CD4-positive, alpha-beta T cell treated with Interleukin-6 for 4 hours (primary cell): ENCODE data around the gene CCDC170.

ENCODE experiments used
- DNase-seq: peaks from one replicate; pipeline ENCODE4 v3.0.0-alpha.2; 2020; ENCODE audit warnings: mixed read lengths

Gene CCDC170

DNA sequence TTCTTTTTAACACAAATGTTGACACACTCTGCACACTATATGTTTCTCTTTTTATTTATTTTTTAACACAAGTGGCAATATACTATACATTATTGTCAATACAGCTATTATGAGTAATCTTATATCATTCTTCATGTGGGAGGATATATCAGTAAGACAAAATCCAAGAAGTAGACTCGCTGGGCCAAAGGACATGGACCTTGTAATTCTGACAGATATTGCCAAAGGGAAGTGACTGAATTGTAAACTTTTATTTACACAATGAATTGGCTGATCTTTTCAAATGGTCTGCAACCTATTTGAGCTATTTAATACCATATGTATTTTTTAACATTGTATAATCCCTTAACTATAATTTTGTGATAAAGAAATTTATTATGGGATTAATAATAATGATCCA lies 56.0 kb downstream of the CCDC170 start:
- no peak for DNase-seq

GRCh38 chr6:151550618-151551017 lies 56.8 kb downstream of the CCDC170 start:
- no peak for DNase-seq

DNA sequence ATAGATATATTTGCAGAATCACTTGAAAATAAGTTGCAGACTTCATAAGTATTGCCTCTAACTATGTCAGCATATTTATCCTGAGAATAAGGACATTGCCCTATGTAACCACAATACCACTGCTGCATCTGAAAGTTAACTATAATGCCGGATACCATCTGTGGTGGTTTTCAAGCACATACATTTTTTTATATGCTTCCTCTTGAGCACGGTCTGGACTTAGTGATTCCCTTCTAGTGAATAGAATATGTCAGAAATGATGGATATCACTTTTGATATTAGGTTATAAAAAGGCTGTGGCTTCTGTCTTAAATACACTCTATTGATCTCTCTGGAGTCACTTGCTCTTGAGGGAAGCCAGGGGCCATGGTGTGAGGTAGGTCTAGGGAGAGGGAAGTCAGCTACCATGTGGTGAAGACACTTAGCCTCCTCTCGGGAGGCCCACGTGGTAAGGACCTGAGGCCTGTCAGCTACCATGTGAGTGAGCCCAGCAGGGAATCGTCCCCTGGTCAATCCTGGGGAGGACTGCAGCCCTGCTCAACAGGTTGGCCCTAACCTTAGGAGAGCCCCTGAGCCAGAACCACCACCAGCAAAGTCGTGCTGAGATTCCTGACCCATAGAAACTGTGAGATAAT lies 57.5 kb downstream of the CCDC170 start:
- no peak for DNase-seq

DNA sequence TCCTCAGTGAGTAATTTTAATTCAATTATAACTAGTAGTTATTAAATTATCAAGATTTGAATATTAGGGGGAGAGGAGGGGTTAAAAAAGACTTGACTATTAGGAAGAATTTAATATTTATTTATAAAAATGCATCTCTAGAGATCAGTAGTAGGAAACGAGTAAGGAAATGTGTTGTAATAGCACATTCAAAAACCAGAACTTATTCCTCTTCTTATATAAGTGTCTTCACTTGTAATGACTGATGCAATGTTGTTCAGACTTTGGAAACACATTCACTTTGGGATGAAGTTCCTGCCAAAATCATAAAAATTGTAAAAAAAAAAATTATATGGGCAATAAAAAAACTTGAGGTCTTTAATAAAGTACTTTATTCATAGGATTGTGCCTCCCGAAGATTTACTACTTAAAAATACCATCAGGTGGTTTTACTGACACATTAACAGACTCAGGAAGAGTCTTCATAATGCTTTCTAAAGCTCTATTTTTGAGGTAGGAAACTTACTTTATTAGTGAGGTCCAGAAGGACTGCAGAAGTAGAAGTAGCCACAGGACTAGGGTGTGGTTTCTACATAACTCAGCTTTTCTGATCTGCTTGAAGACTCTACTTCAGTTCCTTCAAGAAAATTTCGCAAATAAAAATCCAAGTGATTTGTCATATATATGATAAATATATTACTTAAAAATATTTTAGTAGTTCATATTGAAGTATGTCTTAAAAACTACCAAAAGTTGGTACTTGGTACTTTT lies 59.8 kb downstream of the CCDC170 start:
- DNase-seq: no peak

DNA sequence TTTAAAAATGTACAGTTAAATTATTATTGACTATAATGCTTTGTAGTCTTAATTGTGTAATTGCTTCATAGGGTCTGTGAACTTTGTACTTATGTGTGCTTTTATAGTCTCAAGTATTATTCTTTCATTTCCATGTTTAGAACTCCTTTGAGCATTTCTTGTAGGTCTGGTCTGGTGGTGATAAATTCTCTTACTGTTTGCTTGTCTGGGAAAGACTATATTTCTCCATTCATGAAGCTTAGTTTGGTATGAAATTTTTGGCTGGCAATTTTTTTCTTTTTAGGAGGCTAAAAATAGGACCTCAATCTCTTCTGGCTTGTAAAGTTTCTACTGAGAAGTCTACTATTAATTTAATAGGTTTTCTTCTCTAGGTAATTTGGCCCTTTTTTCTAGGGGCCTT lies 67.4 kb downstream of the CCDC170 start:
- DNase-seq: no peak

DNA sequence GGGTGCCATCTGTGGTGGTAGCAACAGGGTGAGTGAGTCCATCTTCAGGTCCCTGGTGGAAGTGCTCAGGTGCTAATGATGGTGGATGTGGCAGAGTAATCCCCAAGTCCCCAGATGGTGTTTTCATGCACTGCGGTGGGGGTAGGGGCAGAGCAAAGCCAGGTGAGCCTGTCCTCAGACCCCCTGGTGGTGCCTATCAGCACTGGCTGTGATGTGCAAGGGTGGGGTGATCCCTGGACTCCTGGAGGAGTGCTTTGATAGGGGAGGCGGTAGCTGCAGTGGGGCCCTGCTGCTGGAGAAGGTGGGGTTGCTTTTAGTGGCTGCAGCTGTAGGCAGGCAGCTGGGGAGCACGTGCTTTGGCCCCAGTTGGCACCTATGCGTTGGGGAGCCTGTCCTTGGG lies 70.8 kb downstream of the CCDC170 start:
- no peak for DNase-seq

- DNase-seq: no peak
Measured at GRCh38 chr6:151565940-151566339, 72.1 kb downstream of the CCDC170 start.

GRCh38 chr6:151566557-151566956 lies 72.7 kb downstream of the CCDC170 start:
- no peak for DNase-seq

GRCh38 chr6:151576633-151577032 lies 82.8 kb downstream of the CCDC170 start:
- no peak for DNase-seq

DNA sequence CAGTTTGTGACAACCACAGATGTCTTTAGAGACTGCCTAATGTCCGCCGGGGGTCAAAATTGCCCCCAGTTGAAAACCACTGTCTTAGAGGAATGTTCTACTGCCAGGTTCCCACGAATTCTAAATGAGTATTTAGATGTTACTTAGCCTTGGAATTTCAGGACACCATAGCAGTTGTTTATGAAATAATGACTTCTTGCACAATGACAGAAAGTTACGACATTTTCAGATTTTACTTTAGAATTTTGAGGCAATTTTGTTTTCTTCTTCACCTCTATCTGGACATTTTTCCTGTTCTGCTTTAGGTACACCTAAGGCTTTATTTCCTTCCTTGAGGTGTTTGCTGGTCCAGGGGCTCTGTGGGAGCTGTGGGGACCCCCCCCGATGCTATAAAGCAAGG lies 83.4 kb downstream of the CCDC170 start:
- no peak for DNase-seq

DNA sequence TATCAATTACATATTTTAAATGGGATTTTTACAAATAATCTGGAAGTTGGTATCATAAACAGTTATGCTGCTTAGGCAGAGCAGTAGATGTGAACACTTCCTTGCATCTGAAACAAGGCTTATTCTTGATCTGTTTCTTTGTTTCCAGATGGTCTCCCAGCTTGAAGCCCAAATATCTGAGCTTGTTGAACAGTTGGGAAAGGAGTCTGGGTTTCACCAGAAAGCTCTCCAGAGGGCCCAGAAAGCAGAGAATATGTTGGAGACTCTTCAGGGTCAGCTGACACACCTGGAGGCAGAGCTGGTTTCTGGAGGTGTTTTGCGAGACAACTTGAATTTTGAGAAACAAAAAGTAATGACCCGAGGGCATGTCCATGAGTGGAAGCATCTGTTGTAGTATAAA lies 91.9 kb downstream of the CCDC170 start:
- no peak for DNase-seq

DNA sequence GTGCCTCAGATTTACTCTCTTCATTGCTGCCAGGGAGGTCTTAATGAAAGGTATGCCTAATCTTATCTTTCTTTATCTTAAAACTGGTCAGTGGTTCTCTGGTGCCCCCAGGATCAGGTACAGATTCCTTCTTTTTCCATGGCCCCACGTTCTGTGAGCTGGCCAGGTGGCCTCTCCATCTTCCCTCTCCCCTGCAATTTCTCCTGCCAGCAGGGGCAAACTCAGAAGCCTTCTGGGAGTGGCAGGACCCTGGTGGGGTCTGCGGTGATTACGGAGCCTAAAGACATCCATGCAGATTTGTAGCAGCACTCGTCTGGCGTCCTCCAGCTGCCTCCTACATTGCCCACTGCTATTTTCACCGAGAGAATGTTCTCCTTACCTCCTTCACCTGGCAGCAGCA lies 95.8 kb downstream of the CCDC170 start:
- no peak for DNase-seq

GRCh38 chr6:151590742-151591141 lies 96.9 kb downstream of the CCDC170 start:
- no peak for DNase-seq

GRCh38 chr6:151592449-151593159 lies 98.8 kb downstream of the CCDC170 start:
- no peak for DNase-seq

- DNase-seq: no peak
Measured at GRCh38 chr6:151609146-151609902, 115.5 kb downstream of the CCDC170 start.

DNA sequence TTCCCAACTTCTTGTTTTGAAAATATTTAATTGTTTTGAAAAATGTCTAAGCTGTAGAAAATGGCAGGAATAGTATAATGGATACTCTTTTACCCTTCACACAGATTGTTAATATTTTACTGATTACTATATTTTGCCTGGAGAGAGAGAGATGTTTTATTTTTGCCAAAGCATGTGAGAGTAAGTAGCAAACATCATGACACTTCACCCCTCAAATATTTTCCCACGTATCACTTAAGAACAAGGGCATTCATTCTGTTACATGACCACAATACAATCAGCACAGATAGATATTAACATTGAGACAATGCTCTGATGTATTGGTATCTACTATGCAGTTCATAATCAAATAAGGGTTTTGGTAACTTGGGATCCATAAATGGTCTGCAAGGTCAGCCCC lies 116.5 kb downstream of the CCDC170 start:
- DNase-seq: no peak

DNA sequence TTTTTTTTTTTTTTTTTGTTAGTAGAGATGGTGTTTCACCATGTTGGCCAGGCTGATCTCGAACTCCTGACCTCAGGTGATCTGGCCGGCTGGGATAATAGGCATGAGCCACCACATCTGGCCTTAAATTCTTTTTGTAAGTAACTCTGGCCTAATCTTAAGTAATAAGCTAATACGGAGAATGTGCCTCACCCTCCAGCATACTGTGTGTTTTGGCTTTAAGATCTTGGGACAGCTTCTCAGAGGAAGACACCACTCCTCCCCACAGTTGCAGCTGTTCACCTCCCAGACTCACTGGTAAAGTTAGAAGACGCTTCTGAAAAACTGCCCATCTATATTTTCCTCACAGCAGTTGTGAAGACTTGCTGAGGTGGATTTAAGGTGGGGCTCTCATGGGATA lies 120.8 kb downstream of the CCDC170 start:
- DNase-seq: no peak

GRCh38 chr6:151616091-151616513 lies 122.3 kb downstream of the CCDC170 start:
- no peak for DNase-seq

- DNase-seq: no peak
Measured at GRCh38 chr6:151616600-151616999, 122.8 kb downstream of the CCDC170 start.

DNA sequence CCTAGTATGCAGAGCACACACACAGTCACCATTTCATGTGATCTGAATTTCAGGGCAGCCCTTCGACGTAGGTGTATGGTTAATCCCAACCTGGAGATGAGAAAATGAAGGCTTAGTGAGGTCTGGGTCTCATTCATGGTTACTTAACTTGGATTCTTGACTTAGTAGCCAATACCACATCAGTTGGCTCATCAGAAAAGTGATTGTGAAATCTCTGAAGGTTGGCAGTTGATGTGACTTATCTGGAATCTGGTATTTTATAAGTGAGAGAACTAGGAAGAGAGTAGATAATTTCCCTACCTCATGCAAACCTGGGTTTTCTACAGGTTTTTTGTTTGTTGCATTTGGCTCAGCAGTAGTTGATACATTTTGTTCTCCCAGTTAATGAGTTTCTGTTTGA lies 123.7 kb downstream of the CCDC170 start:
- no peak for DNase-seq

- no peak for DNase-seq
Measured at GRCh38 chr6:151618717-151619116, 124.9 kb downstream of the CCDC170 start.

DNA sequence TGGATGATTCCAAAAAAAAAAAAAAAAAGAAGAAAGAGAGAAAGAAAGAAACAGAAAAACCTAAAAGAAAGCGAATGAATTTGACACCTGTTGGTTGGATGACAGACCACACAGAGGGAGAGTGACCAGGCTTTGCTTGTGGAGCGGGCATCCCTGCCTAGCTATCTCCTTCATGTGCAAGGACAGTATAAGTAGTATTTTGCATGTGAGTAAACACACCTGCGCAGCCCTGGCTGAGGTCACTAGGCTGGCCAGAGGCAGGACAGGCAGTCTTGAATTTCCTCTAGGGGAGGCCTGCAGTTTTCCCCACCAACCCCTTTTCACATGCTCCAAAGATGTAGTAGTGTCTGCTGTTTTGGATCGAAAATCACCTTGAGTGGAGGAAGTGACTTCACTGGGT lies 126.4 kb downstream of the CCDC170 start:
- no peak for DNase-seq

DNA sequence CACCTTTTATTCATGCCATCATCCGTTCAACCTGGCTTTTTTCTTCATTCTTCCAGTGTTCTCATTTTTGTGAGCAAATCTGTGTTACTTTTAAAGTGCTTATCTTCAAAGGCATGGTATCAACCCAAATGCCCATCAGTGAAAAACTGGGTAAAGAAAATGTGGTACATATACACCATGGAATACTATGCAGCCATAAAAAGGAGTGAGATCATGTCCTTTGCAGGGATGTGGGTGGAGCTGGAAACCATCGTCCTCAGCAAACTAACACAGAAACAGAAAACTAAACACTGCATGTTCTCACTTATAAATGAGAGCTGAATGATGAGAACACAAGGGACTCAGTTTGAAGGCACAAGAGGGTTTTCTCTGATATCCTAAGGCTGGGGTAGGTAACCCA lies 130.3 kb downstream of the CCDC170 start:
- DNase-seq: no peak
